ENCODE data around the gene WDR38.

The WDR38 gene

GRCh38 chr9:124855944-124856765 is 2.9 kb downstream of the WDR38 start:
- DNase-seq (ENCODE audit: insufficient read length, low spot score) = no peak
- FAIRE-seq = no peak

GRCh38 chr9:124857533-124858162 is 4.4 kb downstream of the WDR38 start:
- DNase-seq (ENCODE audit: insufficient read length, low spot score) = no peak
- no peak for FAIRE-seq

DNA sequence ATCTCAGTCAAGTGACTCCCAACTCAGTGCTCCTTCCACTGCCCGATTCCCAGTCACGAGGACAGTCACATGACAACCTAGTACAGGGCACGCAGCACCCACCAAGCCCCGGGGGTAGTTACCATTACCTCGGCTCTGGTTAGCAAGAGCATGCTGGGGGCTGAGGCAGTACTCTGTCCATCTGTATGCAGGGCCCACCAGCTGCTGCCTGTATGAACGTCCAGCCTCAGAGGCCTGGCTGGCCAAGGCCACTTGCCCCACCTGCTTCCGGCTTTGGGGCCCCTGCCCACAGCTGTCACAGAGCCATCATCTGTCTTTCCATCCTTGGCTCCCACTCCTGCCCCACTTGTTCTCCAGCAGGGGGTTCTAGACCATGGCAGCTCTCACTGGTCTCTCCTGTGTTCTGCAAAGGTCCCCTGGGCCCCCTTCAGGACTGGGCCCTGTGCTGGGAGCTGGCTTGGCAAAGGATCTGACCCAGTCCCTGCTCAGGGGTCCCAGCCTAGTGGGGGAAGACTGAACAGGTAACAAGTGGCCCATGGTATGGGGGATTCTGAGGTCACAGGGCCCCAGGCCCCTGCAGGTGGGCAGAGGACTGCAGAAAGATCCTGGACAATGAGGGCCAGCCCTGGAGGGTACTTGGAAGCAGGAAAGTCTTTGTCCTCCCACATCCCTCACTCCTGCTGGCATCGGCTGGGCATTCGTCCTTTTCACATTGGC is 5.2 kb downstream of the WDR38 start:
- DNase-seq (ENCODE audit: insufficient read length, low spot score) (no peak), FAIRE-seq (no peak)

GRCh38 chr9:124859803-124860581 is 6.7 kb downstream of the WDR38 start:
- no peak for FAIRE-seq

DNA sequence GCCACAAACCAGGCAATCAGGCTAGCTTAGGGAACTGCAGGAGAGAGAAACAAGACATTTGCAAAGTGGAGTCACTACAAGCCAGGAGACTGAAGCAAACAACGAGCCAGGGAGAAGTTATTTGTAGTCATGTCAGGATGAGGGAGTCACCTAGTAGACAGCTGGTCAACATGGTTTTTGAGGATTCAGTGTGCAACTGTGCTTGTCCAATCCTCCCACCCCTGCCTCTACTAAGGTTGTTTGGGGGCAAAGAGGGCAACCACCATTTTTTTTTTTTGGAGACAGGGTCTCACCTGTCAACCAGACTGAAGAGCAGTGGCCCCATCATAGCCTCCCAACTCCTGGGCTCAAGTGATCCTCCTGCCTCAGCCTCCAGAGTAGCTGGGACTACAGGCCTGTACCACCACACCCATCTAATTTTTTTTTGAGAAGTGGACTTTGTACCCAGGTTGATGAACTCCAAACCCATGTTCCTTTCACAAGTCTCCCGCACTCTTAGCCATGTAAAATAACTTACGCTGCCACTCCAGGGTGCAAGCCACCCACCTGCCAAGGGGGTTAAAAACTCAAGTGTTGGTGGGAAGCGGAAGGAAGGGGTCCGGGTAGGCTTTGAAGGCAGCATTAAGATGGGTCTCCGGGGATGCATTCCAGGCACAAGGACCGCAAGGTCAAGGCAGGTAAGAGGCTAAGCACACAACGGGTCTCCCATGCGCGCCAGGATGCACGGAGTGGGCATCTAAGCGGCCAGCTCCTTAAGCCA is 7.5 kb downstream of the WDR38 start:
- FAIRE-seq (no peak), DNase-seq (ENCODE audit: insufficient read length, low spot score) (no peak)

More at GRCh38 chr9:124859803-124860581, 6.7 kb downstream of the WDR38 start:
- DNase-seq (ENCODE audit: insufficient read length, low spot score) = no peak

DNA sequence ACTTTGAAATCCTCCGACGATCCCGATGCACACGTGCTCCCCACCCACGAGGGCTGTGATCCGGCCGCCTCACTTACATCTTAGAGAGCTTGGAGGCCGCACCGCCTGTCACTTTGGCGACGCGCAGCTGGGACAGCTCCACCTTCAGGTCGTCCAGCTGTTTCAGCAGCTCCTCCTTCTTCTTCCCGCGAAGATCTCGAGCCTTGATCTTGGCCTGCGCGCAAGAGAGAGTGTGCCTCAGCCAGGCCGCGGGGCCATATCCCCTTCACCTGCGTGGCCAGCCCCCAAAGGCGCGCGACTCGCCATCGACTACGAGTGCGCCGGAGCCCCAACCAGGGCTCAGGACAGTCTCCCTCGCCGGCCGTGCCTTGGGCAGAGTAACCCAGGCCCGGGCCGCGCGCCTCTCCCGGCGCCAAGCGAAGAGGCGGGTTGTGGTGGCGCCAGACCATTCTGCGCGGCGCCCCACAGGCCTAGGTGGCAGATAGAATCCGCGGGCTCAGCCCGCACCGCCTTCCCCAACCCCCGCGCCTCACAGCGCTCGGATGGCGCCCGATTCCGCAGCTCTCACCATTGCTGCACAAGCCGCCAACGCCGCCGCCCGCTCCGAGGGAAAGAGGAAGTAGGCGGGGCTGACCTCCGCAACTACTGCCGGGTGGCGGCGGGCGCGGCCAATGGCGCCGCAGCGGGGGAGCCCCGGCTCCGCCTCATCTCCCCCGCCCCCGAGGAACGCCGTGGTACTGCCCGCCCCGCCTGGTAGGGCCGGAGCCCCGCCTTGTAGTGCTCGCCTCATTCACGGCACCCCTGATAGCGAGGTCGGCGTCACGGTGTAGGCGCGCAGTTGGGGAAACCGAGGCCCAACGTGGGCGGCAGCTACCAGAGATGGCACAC is 8.3 kb downstream of the WDR38 start, which contains the start of the genes ARPC5L and RPL35:
Gene ARPC5L (plus strand): TSS at position 789 of the 888 bp plus-strand sequence. CDS start 7,161 bp downstream, outside the sequence.
Gene RPL35 (minus strand): TSS at position 616 of the 888 bp plus-strand sequence. CDS start 45 bp downstream, at position 571.
- FAIRE-seq (no peak), DNase-seq (ENCODE audit: insufficient read length, low spot score) (peak; percentile 92)

DNA sequence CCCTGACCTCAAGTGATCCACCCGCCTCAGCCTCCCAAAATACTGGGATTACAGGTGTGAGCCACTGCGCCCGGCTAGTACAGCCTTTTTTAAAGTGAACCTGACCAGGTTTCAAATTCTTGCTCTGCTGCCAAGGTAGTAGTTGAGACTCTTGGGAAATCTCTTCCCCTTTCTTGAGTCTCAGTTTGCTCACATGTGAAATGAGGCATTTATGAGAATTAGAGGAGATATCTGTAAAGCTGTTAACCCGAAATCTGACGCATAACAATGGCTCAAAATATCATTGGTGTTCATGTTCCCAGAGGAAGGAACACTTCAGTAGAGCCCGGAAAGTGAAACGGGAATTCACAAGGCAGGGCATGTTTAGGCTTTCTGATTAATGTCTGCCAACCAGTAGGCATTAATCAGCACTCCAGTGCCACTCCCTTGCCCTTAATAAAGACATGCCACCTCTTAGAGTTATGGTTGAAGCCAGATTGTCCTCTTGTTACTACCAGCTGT is 10.2 kb downstream of the WDR38 start:
- no peak for DNase-seq (ENCODE audit: insufficient read length, low spot score)
- no peak for FAIRE-seq

GRCh38 chr9:124868511-124869465 is 15.5 kb downstream of the WDR38 start:
- peak; percentile 76 for FAIRE-seq
- DNase-seq (ENCODE audit: insufficient read length, low spot score) = peak; percentile 85

DNA sequence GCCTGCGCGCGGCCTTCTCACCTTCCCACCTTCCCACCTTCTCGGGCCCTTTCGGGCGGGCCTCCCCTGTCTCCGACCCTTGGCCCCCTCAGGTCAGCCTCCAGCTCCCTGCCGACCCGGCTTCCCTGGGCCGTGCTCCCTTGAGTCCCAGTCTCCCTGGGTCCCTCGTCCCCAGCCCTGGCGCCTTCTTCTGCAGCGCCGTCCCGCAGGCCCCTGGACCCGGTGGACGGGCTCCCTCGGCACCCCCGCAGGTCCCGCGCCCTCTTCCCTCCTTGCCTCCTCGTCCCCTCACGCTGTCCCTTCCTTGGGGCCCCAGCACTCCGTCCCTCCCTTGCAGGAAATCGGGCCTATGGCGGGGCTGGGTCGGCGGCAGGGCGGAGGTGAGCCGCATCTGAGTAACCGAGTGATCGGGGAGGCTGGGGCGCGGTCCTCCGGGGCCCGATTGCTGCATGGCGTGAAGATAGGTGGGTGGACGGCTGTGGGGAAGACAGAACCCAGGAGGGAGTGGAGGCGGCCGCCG is 16.3 kb downstream of the WDR38 start:
- DNase-seq (ENCODE audit: insufficient read length, low spot score) (no peak), FAIRE-seq (no peak)

GRCh38 chr9:124869986-124870560 is 16.8 kb downstream of the WDR38 start:
- peak; percentile 52 for DNase-seq (ENCODE audit: insufficient read length, low spot score)

GRCh38 chr9:124870723-124871122 is 17.5 kb downstream of the WDR38 start:
- DNase-seq (ENCODE audit: insufficient read length, low spot score) (no peak), FAIRE-seq (no peak)

More at GRCh38 chr9:124869986-124870560, 16.8 kb downstream of the WDR38 start:
- peak; percentile 71 for FAIRE-seq

DNA sequence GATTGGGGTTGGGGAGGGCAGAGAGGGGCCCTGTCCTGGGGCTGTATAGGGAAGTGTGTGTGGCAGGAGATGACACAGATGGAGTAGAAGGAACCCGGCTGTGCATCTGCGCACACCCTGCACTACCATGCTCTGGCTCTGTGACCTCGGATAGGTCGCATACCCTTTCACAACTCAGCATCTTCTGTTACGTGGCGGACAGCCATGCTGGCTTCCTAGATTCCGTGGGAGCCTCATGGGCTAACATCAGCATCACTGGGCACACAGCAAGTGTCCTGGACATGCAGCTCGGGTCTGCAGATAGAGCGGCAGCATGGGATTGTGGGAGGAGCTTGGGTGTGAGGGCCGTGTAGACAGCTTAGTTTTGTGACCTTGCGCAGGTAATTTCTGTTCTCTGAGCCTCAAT is 17.9 kb downstream of the WDR38 start:
- FAIRE-seq (no peak), DNase-seq (ENCODE audit: insufficient read length, low spot score) (no peak)

DNA sequence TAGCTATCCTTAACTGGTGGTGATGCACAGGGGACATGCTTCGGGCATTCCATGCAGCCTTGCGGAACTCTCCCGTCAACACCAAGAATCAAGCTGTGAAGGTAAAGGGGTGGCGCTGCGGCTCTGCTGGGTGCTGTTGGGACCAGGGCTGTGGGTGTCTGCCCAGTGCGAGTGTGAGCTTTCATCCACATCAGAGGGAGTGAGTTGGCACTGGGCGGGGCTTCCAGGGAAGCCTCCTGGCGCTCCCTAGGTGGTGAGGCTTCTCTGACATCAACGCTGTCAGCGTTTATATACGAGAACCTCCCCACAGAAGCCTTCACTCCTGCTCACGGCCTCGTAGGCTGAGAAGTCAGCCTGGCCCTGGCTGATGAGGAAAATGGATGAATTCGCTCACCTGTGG is 20.4 kb downstream of the WDR38 start:
- no peak for DNase-seq (ENCODE audit: insufficient read length, low spot score)
- no peak for FAIRE-seq

GRCh38 chr9:124875501-124875900 is 22.2 kb downstream of the WDR38 start:
- FAIRE-seq (no peak), DNase-seq (ENCODE audit: insufficient read length, low spot score) (no peak)

DNA sequence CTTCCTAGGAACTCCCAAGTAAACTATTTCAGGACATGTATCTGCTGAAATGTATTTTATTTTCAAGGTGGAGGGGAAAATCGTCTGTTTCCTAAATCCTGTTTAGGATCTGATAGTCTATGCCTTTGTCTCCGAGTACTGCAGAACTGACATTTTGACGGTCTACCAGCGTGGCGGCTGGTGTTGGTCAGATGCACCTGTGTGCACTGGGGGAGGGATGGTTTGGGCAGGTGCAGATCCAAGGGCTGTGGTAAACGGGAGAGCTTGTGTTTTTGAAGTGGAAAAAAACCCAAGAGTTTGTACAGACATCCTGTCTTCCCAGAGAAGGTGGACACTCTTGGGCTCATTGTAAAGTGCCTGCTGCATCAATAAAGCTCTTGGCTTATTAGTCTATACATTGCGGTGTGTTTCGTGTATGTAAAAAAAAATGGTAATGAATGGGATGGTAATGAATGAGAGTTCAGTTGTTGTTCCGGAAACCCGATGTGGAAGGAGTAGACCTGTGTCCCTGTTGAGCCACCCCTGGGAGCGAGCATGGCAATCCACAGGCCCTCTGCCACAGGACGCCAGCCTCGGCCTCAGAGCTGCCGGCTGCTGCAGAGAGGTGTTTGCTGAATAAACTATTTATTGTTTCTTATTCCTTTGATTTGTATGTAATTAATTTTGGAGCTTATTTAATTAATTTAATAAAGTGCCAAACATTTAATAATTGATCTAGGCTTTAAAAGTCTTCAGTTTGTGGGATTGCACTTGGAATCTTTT is 23.9 kb downstream of the WDR38 start:
- FAIRE-seq (no peak), DNase-seq (ENCODE audit: insufficient read length, low spot score) (no peak)

GRCh38 chr9:124878021-124878420 is 24.8 kb downstream of the WDR38 start:
- no peak for DNase-seq (ENCODE audit: insufficient read length, low spot score)
- FAIRE-seq = no peak

Data from GM19239 (cell line).